Neural cell (in vitro differentiated cells): ENCODE measurements around the gene LRRK1. TPM values are rescaled to one million over a fixed set of nuclear protein-coding genes. Genes with fewer than 3 reads are reported as not detected.

ENCODE experiments used
- H2AFZ ChIP-seq: fragments of 200-600, 300-800 bp; sonication (generic), shearing (Covaris generic); 2 replicates; pipeline ENCODE4 v1.6.0; 2014; ENCODE audit warnings: low read depth, mild to moderate bottlenecking, antibody characterized with exemption, low read length, moderate library complexity
- H3F3A ChIP-seq: fragments of 200-600 bp; shearing (Covaris generic); 2 replicates; pipeline ENCODE4 v1.6.1; 2016; ENCODE audit warnings: mild to moderate bottlenecking, moderate library complexity, mixed read lengths, antibody characterized with exemption, low read length; ENCODE audit not compliant: insufficient read depth, poor library complexity, severe bottlenecking
- H3K27ac ChIP-seq: fragments of 200-600, 300-800 bp; sonication (generic), shearing (Covaris generic); 2 replicates; pipeline ENCODE4 v1.5.1; 2014; ENCODE audit warnings: mild to moderate bottlenecking, low read length, moderate library complexity
- H3K27me3 ChIP-seq: fragments of 300-800, 200-600 bp; sonication (generic), shearing (Covaris generic); 2 replicates; pipeline ENCODE4 v1.6.0; 2014; ENCODE audit warnings: mild to moderate bottlenecking, low read depth, low read length, moderate library complexity; ENCODE audit not compliant: insufficient read depth
- H3K36me3 ChIP-seq: fragments of 300-800, 200-600 bp; sonication (generic), shearing (Covaris generic); 2 replicates; pipeline ENCODE4 v1.5.1; 2014; ENCODE audit warnings: mild to moderate bottlenecking, antibody characterized with exemption, low read length, moderate library complexity; ENCODE audit not compliant: insufficient read depth
- H3K4me2 ChIP-seq: fragments of 300-800, 200-600 bp; sonication (generic), shearing (Covaris generic); 2 replicates; pipeline ENCODE4 v1.6.0; 2014; ENCODE audit warnings: mild to moderate bottlenecking, low read length
- H3K4me3 ChIP-seq: fragments of 300-800, 200-600 bp; sonication (generic), shearing (Covaris generic); 2 replicates; pipeline ENCODE4 v1.5.1; 2014; ENCODE audit warnings: mild to moderate bottlenecking, low read length, moderate library complexity
- H3K79me2 ChIP-seq: fragments of 200-600 bp; shearing (Covaris generic); replicated peaks from 2 replicates; pipeline ENCODE4 v1.6.0; 2014; ENCODE audit warnings: mild to moderate bottlenecking, low read length, moderate library complexity; ENCODE audit not compliant: insufficient read depth
- H3K9ac ChIP-seq: fragments of 300-800, 200-600 bp; sonication (generic), shearing (Covaris generic); 2 replicates; pipeline ENCODE4 v1.6.1; 2016; ENCODE audit warnings: mild to moderate bottlenecking, low read length, mixed read lengths
- H3K9me2 ChIP-seq: fragments of 200-600 bp; shearing (Covaris generic); 2 replicates; pipeline ENCODE4 v1.6.1; 2016; ENCODE audit warnings: mild to moderate bottlenecking, low read length, mixed read lengths; ENCODE audit not compliant: insufficient read depth
- H3K9me3 ChIP-seq: fragments of 200-600, 300-800 bp; sonication (generic), shearing (Covaris generic); 2 replicates; pipeline ENCODE4 v1.6.1; 2016; ENCODE audit warnings: mild to moderate bottlenecking, mixed run types, low read length, moderate library complexity, mixed read lengths
- H4K20me1 ChIP-seq: fragments of 200-600 bp; shearing (Covaris generic); 2 replicates; pipeline ENCODE4 v1.6.1; 2016; ENCODE audit warnings: mild to moderate bottlenecking, mixed run types; ENCODE audit not compliant: insufficient read depth
- EP300 ChIP-seq: fragments of 450-650 bp; conservative IDR thresholded peaks from 2 replicates; pipeline ENCODE4 v1.6.1; 2014; ENCODE audit warnings: antibody characterized with exemption, mild to moderate bottlenecking, moderate library complexity; ENCODE audit not compliant: poor library complexity, severe bottlenecking
- EZH2 ChIP-seq: fragments of 200-600, 300-800 bp; shearing (Covaris generic), sonication (generic); IDR thresholded peaks from 2 replicates; pipeline ENCODE4 v1.6.1; 2014; ENCODE audit warnings: antibody characterized with exemption, low read length, borderline replicate concordance, mild to moderate bottlenecking; ENCODE audit not compliant: insufficient read depth, poor library complexity, severe bottlenecking
- MXI1 ChIP-seq: fragments of 450-650 bp; conservative IDR thresholded peaks from 2 replicates; pipeline ENCODE4 v1.6.1; 2014; ENCODE audit warnings: antibody characterized with exemption, mild to moderate bottlenecking; ENCODE audit not compliant: poor library complexity, severe bottlenecking
- POLR2AphosphoS5 ChIP-seq: IDR thresholded peaks from 2 replicates; pipeline ENCODE4 v1.6.1; 2012
- RAD21 ChIP-seq: fragments of 450-650 bp; conservative IDR thresholded peaks from 2 replicates; pipeline ENCODE4 v1.6.1; 2014; ENCODE audit warnings: antibody characterized with exemption, mild to moderate bottlenecking, moderate library complexity
- SMC3 ChIP-seq: fragments of 450-650 bp; conservative IDR thresholded peaks from 2 replicates; pipeline ENCODE4 v1.6.1; 2014; ENCODE audit warnings: antibody characterized with exemption, mild to moderate bottlenecking, moderate library complexity; ENCODE audit not compliant: poor library complexity
- TAF1 ChIP-seq: IDR thresholded peaks from 2 replicates; pipeline ENCODE4 v1.6.1; 2012; ENCODE audit warnings: low read depth
- polyA plus RNA-seq: library from polyadenylated mRNA; depleted of rRNA; stranded (reverse); fragments of >200 nt; gene quantifications from 2 replicates; pipeline ENCODE4 v1.2.3, GENCODE V29; 2014
- TF ChIP-seq, protein P1 (sequence below): IDR thresholded peaks from 2 replicates; pipeline ENCODE4 v1.6.1; 2012; ENCODE audit warnings: borderline replicate concordance
- TF ChIP-seq, protein P2 (sequence below): fragments of 450-650 bp; IDR thresholded peaks from 2 replicates; pipeline ENCODE4 v1.5.1; 2014; ENCODE audit warnings: antibody characterized with exemption, mild to moderate bottlenecking, moderate library complexity; ENCODE audit not compliant: poor library complexity, severe bottlenecking

LRRK1 gene
- polyA plus RNA-seq, 1 donor from 2014 or later, result 0.06 TPM

DNA sequence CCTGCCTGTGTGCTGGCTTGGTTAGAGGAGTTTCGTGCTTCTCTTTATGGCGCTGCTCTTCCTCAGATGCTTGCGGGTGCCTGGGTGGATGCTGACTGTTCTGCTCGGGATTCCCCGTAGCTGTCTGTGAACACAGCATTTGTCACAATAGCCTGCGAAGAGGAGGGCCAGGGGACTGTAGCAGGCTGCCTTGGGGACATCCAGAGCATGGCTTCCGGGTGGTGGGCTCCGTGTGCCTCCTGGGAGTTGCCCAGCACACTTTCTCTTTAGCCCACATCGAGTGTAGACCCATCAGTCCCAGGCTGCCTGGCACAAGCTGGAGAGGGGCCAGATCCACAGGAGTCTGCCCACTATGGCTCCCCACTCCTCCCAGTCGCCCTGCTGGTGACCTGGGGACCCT lies 22.4 kb downstream of the LRRK1 start:
- Histone ChIP-seq H3K4me3 (no peak overlapping the region), H3K27ac (no peak overlapping the region), H3K4me2 (no peak overlapping the region), H3K36me3 (no peaks in the 10 kb centered on the region), H3K79me2 (no peaks in the 10 kb centered on the region), H3K27me3 (no peaks in the 10 kb centered on the region), H3K9me2 (no peaks in the 10 kb centered on the region), H4K20me1 (no peaks in the 10 kb centered on the region), H3F3A (no peaks in the 10 kb centered on the region), H3K9me3 (no peaks in the 10 kb centered on the region), H2AFZ (no peak overlapping the region), H3K9ac (no peak overlapping the region)
- TF ChIP-seq EZH2, result no peak
- no peak for TF ChIP-seq SMC3
- no peak for TF ChIP-seq TAF1
- TF ChIP-seq EP300, result no peak
- TF ChIP-seq POLR2AphosphoS5, result no peak
- TF ChIP-seq MXI1, result no peak
- TF ChIP-seq, protein P1, sequence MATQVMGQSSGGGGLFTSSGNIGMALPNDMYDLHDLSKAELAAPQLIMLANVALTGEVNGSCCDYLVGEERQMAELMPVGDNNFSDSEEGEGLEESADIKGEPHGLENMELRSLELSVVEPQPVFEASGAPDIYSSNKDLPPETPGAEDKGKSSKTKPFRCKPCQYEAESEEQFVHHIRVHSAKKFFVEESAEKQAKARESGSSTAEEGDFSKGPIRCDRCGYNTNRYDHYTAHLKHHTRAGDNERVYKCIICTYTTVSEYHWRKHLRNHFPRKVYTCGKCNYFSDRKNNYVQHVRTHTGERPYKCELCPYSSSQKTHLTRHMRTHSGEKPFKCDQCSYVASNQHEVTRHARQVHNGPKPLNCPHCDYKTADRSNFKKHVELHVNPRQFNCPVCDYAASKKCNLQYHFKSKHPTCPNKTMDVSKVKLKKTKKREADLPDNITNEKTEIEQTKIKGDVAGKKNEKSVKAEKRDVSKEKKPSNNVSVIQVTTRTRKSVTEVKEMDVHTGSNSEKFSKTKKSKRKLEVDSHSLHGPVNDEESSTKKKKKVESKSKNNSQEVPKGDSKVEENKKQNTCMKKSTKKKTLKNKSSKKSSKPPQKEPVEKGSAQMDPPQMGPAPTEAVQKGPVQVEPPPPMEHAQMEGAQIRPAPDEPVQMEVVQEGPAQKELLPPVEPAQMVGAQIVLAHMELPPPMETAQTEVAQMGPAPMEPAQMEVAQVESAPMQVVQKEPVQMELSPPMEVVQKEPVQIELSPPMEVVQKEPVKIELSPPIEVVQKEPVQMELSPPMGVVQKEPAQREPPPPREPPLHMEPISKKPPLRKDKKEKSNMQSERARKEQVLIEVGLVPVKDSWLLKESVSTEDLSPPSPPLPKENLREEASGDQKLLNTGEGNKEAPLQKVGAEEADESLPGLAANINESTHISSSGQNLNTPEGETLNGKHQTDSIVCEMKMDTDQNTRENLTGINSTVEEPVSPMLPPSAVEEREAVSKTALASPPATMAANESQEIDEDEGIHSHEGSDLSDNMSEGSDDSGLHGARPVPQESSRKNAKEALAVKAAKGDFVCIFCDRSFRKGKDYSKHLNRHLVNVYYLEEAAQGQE, result no peak
- TF ChIP-seq RAD21, result no peak
- TF ChIP-seq, protein P2, sequence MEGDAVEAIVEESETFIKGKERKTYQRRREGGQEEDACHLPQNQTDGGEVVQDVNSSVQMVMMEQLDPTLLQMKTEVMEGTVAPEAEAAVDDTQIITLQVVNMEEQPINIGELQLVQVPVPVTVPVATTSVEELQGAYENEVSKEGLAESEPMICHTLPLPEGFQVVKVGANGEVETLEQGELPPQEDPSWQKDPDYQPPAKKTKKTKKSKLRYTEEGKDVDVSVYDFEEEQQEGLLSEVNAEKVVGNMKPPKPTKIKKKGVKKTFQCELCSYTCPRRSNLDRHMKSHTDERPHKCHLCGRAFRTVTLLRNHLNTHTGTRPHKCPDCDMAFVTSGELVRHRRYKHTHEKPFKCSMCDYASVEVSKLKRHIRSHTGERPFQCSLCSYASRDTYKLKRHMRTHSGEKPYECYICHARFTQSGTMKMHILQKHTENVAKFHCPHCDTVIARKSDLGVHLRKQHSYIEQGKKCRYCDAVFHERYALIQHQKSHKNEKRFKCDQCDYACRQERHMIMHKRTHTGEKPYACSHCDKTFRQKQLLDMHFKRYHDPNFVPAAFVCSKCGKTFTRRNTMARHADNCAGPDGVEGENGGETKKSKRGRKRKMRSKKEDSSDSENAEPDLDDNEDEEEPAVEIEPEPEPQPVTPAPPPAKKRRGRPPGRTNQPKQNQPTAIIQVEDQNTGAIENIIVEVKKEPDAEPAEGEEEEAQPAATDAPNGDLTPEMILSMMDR, result no peak

DNA sequence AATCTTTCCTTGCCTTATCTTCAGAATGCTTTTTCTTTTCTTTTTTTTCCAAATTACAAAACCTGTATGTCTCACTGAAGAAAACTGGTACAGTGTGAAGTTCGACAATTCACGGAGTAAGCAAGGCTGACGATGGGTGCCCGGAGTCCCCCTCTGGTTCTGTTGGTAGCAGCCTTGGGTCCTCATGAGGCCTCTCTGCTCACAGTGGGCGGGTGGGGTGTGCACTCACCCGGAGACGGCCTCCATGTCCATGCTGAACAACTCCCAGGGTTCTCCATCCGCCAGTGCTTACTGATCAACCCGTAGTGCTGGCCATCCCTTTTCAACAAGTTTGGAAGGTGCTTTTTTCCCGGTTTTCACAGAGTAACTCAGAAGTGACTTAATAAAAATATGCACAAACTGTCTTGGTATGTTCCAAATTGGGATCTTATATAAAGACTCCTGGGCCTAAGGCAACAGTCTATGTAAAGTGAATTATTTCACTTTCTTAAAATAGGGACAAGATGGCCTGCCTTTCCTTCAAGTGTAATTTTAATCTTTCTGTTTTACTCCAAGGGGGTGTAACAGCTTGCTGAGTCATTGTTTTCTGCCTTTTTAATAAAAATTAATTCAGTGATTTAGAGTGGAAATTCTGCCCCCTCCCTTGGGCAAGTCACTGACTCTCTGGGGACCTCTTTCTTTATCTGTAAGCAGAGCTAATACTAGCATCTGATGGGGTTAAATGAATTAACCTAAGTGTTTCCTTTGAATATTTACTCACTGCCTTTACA lies 23.7 kb downstream of the LRRK1 start:
- no peak overlapping the region for H3K4me2 ChIP-seq
- no peak for TF ChIP-seq POLR2AphosphoS5
- H3K27me3 ChIP-seq, result no peaks in the 10 kb centered on the region
- no peaks in the 10 kb centered on the region for H3K36me3 ChIP-seq
- H3K9me2 ChIP-seq, result no peaks in the 10 kb centered on the region
- H3K27ac ChIP-seq, result no peak overlapping the region
- H3K9me3 ChIP-seq, result no peaks in the 10 kb centered on the region
- no peaks in the 10 kb centered on the region for H3F3A ChIP-seq
- H3K79me2 ChIP-seq, result no peaks in the 10 kb centered on the region
- H2AFZ ChIP-seq, result no peak overlapping the region
- H3K4me3 ChIP-seq, result no peak overlapping the region
- no peak overlapping the region for H3K9ac ChIP-seq
- no peaks in the 10 kb centered on the region for H4K20me1 ChIP-seq
